Hematopoietic multipotent progenitor cell treated with erythropoietin and hydrocortisone succinate and interleukin-3 and kit ligand, for 6 days (in vitro differentiated cells): ENCODE measurements around the gene MYCN.
"Not testable (repeated sequence)": the region's sequence is repeated elsewhere in the genome, so short reads cannot be mapped to it uniquely, and the experiment has no call there.

Experiments used
- DNase-seq: peaks from one replicate; pipeline ENCODE4 v3.0.0-alpha.2; 2015

The MYCN gene

DNA sequence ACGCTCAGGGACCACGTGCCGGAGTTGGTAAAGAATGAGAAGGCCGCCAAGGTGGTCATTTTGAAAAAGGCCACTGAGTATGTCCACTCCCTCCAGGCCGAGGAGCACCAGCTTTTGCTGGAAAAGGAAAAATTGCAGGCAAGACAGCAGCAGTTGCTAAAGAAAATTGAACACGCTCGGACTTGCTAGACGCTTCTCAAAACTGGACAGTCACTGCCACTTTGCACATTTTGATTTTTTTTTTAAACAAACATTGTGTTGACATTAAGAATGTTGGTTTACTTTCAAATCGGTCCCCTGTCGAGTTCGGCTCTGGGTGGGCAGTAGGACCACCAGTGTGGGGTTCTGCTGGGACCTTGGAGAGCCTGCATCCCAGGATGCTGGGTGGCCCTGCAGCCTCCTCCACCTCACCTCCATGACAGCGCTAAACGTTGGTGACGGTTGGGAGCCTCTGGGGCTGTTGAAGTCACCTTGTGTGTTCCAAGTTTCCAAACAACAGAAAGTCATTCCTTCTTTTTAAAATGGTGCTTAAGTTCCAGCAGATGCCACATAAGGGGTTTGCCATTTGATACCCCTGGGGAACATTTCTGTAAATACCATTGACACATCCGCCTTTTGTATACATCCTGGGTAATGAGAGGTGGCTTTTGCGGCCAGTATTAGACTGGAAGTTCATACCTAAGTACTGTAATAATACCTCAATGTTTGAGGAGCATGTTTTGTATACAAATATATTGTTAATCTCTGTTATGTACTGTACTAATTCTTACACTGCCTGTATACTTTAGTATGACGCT is 5.8 kb downstream of the MYCN start:
- DNase-seq = no peak

- no peak for DNase-seq
These were observed 6.6 kb downstream of the MYCN start for GRCh38 chr2:15946983-15947382.

- no peak for DNase-seq
These were observed 7.1 kb downstream of the MYCN start for GRCh38 chr2:15947431-15947830.

DNA sequence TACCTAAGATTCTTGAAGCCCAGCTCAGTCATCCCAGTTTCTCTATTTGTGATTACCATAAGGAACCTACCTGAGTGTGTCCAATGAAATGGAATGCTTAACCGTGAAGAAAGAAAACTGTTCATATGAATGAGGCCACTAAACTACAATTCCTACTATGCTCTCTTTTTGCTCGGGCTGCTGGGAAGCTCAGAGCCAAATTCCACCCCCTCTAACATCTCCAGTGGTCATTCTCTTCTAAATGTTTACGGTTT is 8.3 kb downstream of the MYCN start:
- DNase-seq = no peak

DNA sequence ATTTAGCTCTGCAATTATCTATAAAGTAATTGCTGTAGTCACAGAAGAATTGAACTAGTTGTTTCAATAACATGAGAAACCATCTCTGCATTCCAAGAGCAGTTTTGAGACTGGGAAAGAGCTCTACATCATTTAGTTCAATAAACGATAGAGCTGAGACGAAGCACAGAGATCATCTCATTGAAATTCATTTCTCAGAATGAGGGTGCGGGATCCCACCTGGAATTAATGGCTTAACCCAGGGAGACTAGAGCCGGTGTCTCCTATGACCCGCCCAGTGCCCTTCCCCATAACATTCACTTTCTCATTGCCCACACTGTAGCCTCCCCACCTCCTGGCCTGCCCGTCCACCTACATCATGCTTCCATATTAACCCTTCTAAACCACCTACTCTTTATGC is 8.8 kb downstream of the MYCN start:
- no peak for DNase-seq

GRCh38 chr2:15949551-15949950 is 9.2 kb downstream of the MYCN start:
- no peak for DNase-seq

GRCh38 chr2:15950088-15950952 is 10.0 kb downstream of the MYCN start:
- no peak for DNase-seq

DNA sequence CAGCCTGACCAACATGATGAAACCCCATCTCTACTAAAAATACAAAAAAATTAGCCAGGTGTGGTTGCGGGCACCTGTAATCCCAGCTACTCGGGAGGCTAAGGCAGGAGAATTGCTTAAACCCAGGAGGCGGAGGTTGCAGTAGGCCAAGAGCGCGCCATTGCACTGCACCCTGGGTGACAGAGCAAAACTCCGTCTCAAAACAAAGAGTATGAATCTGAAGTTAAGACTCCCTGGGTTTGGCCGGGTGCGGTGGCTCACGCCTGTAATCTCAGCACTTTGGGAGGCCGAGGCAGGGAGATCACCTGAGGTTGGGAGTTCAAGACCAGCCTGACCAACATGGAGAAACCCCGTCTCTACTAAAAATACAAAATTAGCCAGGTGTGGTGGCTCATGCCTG is 11.6 kb downstream of the MYCN start:
- not testable (repeated sequence) for DNase-seq

GRCh38 chr2:15952451-15953146 is 12.2 kb downstream of the MYCN start:
- no peak for DNase-seq

DNA sequence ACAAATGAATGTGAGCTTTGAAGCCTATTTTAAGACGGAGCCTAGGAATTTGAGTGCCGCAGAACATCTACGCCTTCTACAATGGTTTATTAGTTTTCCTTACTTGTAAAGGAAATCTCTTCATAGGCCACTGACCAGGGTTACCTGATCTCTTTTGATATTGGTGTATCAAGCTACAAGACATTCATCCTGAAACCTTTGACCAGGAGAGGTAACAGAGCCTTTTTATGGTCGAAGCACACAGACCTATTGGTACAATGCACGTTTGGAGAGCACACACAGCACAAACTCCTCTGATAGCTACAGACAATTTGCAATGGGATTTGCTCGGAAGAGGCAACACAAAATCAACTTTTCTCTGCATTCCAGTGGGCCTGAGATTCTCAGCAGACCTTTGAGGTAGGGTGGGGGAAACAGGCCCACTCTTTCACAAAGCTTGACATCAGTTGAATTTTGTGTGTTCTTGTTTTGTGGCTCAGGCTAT is 12.8 kb downstream of the MYCN start:
- no peak for DNase-seq

GRCh38 chr2:15953891-15954680 is 13.7 kb downstream of the MYCN start:
- no peak for DNase-seq

- DNase-seq = no peak
These were observed 14.4 kb downstream of the MYCN start for GRCh38 chr2:15954761-15955160.

- DNase-seq = no peak
These were observed 15.1 kb downstream of the MYCN start for GRCh38 chr2:15955232-15955988.

GRCh38 chr2:15956230-15956629 is 15.9 kb downstream of the MYCN start:
- DNase-seq = no peak

GRCh38 chr2:15956751-15957736 is 16.7 kb downstream of the MYCN start:
- DNase-seq = no peak

GRCh38 chr2:15957881-15958713 is 17.7 kb downstream of the MYCN start:
- DNase-seq = no peak

DNA sequence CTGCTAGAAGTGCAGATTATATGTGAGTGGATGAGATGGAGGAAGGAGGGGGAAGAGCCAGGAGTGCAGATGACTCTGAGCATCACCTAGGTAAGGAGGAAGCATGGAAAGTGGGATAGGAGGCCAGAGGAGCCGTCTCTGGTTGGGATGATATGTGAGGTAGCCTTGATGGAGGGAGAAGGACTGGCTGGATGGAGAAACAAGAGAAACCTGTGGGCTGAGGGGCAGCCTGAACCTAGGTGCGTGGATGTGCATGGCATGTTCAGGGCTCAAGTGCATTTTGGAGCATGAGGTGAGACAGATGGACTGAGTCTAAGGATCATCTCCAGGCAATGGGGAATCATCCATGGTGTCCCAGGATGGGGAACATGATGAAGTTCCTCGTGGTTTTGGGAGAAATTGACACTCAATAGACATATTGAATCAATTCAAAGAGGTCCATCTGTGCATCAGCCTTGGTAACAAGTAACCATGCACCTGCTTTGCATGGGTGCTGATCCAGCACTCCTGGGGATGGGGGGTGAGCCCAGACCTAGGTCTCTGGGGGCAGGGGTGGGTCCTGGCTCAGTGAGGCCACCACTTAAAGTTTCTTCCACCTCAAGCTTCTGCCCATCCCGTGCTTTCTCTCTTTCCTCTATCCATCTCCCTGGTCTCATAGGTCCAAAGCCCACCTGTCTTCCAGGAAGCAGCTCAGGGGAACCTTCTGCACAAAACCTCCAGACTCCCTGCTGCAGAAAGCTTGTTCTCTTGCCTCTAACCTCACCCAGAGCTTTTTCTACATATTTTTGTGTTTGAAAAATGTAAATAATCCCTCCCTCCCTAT is 19.2 kb downstream of the MYCN start:
- no peak for DNase-seq

GRCh38 chr2:15960154-15960520 is 19.8 kb downstream of the MYCN start:
- DNase-seq = not testable (repeated sequence)
